HEK293T (cell line): Measurements from ENCODE around the gene NFIA.

ENCODE experiments used
- CTCF ChIA-PET: fragments of 350-600 bp; formaldehyde crosslinking; extraction: SDS; loops from one replicate; lab custom pipeline; 2021; ENCODE audit warnings: antibody characterized with exemption, inconsistent platforms; lab: Yijun Ruan, JAX
- POLR2A ChIA-PET: fragments of 350-600 bp; formaldehyde crosslinking; extraction: SDS; loops from one replicate; lab custom pipeline; 2020; ENCODE audit warnings: antibody characterized with exemption, inconsistent platforms; lab: Yijun Ruan, JAX
- DNase-seq: peaks from one replicate; pipeline ENCODE4 v3.0.0; 2012; ENCODE audit warnings: mixed read lengths; ENCODE audit errors: extremely low spot score
- ARNT ChIP-seq: fragments of 450-650 bp; IDR thresholded peaks from 2 replicates; pipeline ENCODE4 v1.6.1; 2017; ENCODE audit warnings: mild to moderate bottlenecking
- BHLHE40 ChIP-seq: fragments of 450-650 bp; IDR thresholded peaks from 2 replicates; pipeline ENCODE4 v1.6.1; 2016; ENCODE audit warnings: mild to moderate bottlenecking, moderate library complexity, borderline replicate concordance
- CTBP1 ChIP-seq: fragments of 450-650 bp; IDR thresholded peaks from 2 replicates; pipeline ENCODE4 v1.6.1; 2016; ENCODE audit warnings: borderline replicate concordance
- ELF4 ChIP-seq: fragments of 450-650 bp; IDR thresholded peaks from 2 replicates; pipeline ENCODE4 v1.6.1; 2017; ENCODE audit warnings: antibody characterized with exemption
- FOXA1 ChIP-seq: fragments of 450-650 bp; IDR thresholded peaks from 2 replicates; pipeline ENCODE4 v1.6.1; 2016; ENCODE audit warnings: mild to moderate bottlenecking
- FOXK2 ChIP-seq: fragments of 450-650 bp; IDR thresholded peaks from 2 replicates; pipeline ENCODE4 v1.6.1; 2016; ENCODE audit warnings: mild to moderate bottlenecking
- FOXM1 ChIP-seq: fragments of 450-650 bp; IDR thresholded peaks from 2 replicates; pipeline ENCODE4 v1.6.1; 2017; ENCODE audit warnings: mild to moderate bottlenecking, borderline replicate concordance
- HDGF ChIP-seq: fragments of 450-650 bp; IDR thresholded peaks from 2 replicates; pipeline ENCODE4 v1.6.1; 2017; ENCODE audit warnings: antibody characterized with exemption, borderline replicate concordance
- L3MBTL2 ChIP-seq: fragments of 450-650 bp; conservative IDR thresholded peaks from 2 replicates; pipeline ENCODE4 v1.6.1; 2016; ENCODE audit warnings: mild to moderate bottlenecking
- LEF1 ChIP-seq: fragments of 450-650 bp; IDR thresholded peaks from 2 replicates; pipeline ENCODE4 v1.6.1; 2017; ENCODE audit warnings: mild to moderate bottlenecking, borderline replicate concordance
- NFRKB ChIP-seq: fragments of 450-650 bp; IDR thresholded peaks from 2 replicates; pipeline ENCODE4 v1.6.1; 2016; ENCODE audit warnings: mild to moderate bottlenecking, moderate library complexity
- PKNOX1 ChIP-seq: fragments of 450-650 bp; IDR thresholded peaks from 2 replicates; pipeline ENCODE4 v1.6.1; 2016
- SP1 ChIP-seq: fragments of 450-650 bp; IDR thresholded peaks from 2 replicates; pipeline ENCODE4 v1.6.1; 2017
- SUZ12 ChIP-seq: fragments of 450-650 bp; IDR thresholded peaks from 2 replicates; pipeline ENCODE4 v1.6.1; 2016; ENCODE audit warnings: mild to moderate bottlenecking
- TARDBP ChIP-seq: fragments of 450-650 bp; IDR thresholded peaks from 2 replicates; pipeline ENCODE4 v1.6.1; 2016
- ZNF384 ChIP-seq: fragments of 450-650 bp; IDR thresholded peaks from 2 replicates; pipeline ENCODE4 v1.6.1; 2016

The NFIA gene

GRCh38 chr1:61087571-61087970 is 5.2 kb downstream of the NFIA start:
- ChIA-PET POLR2A (no interaction called here), CTCF (no interaction called here)
- no peak for DNase-seq
- TF ChIP-seq ZNF384, result no peak
- no peak for TF ChIP-seq TARDBP
- TF ChIP-seq SUZ12, result no peak
- TF ChIP-seq FOXM1, result no peak
- TF ChIP-seq HDGF, result no peak
- TF ChIP-seq NFRKB, result no peak
- TF ChIP-seq PKNOX1, result no peak
- TF ChIP-seq CTBP1, result no peak
- TF ChIP-seq ELF4, result no peak
- no peak for TF ChIP-seq LEF1
- TF ChIP-seq FOXK2, result no peak
- no peak for TF ChIP-seq SP1
- TF ChIP-seq L3MBTL2, result no peak
- TF ChIP-seq BHLHE40, result no peak
- no peak for TF ChIP-seq ARNT

GRCh38 chr1:61088163-61088974 is 6.0 kb downstream of the NFIA start:
- CTCF ChIA-PET, result interaction anchor here (1.5 kb wide), 1 partner anchor 39 kb away, joined by 3 read pairs; no protein-coding TSS in a partner anchor
- no peak for TF ChIP-seq ELF4
- no peak for TF ChIP-seq PKNOX1
- TF ChIP-seq CTBP1, result no peak
- no peak for TF ChIP-seq ARNT
- TF ChIP-seq HDGF, result no peak
- no peak for TF ChIP-seq SUZ12
- no peak for TF ChIP-seq SP1
- TF ChIP-seq BHLHE40, result no peak
- no peak for TF ChIP-seq LEF1
- DNase-seq, result no peak
- POLR2A ChIA-PET, result no interaction called here

- ChIA-PET POLR2A (no interaction called here), CTCF (interaction anchor here (0.8 to 1.5 kb wide), 2 partner anchors 40 to 113 kb away, joined by 3 to 4 read pairs; no protein-coding TSS in a partner anchor)
- TF ChIP-seq NFRKB (no peak), BHLHE40 (no peak), TARDBP (no peak), SP1 (no peak), LEF1 (no peak), FOXK2 (no peak), L3MBTL2 (no peak), ZNF384 (no peak), ELF4 (no peak), CTBP1 (no peak), SUZ12 (no peak), PKNOX1 (no peak), HDGF (no peak), ARNT (no peak), FOXA1 (no peak), FOXM1 (no peak)
- no peak for DNase-seq
Measured at GRCh38 chr1:61089338-61089737, 7.0 kb downstream of the NFIA start.

GRCh38 chr1:61089741-61090140 is 7.4 kb downstream of the NFIA start:
- TF ChIP-seq PKNOX1, result no peak
- TF ChIP-seq CTBP1, result no peak
- no peak for TF ChIP-seq SP1
- TF ChIP-seq HDGF, result no peak
- no peak for TF ChIP-seq L3MBTL2
- ChIA-PET CTCF (interaction anchor here (0.8 to 1.5 kb wide), 2 partner anchors 40 to 113 kb away, joined by 3 to 4 read pairs; no protein-coding TSS in a partner anchor), POLR2A (no interaction called here)
- no peak for DNase-seq

- DNase-seq, result no peak
- no peak for TF ChIP-seq ZNF384
- TF ChIP-seq TARDBP, result no peak
- no peak for TF ChIP-seq NFRKB
- TF ChIP-seq SUZ12, result no peak
- no peak for TF ChIP-seq L3MBTL2
- TF ChIP-seq CTBP1, result no peak
- TF ChIP-seq HDGF, result no peak
- no peak for TF ChIP-seq LEF1
- no peak for TF ChIP-seq FOXA1
- no peak for TF ChIP-seq ELF4
- no peak for TF ChIP-seq PKNOX1
- no peak for TF ChIP-seq ARNT
- TF ChIP-seq FOXK2, result no peak
- TF ChIP-seq SP1, result no peak
- TF ChIP-seq FOXM1, result no peak
- POLR2A ChIA-PET, result no interaction called here
- CTCF ChIA-PET, result interaction anchor here (1.2 kb wide), 1 partner anchor 41 kb away, joined by 3 read pairs; no protein-coding TSS in a partner anchor
Measured at GRCh38 chr1:61090546-61091202, 8.3 kb downstream of the NFIA start.
